H9 (cell line): Measurements from ENCODE around the gene CNNM1. TPM values are rescaled to one million over a fixed set of nuclear protein-coding genes. Genes with fewer than 3 reads are reported as not detected.

Source experiments
- DNase-seq: peaks from one replicate; pipeline ENCODE4 v3.0.0-alpha.2; 2017
- H2AFZ ChIP-seq: one replicate; pipeline ENCODE4 v1.6.1; 2013; ENCODE audit warnings: mild to moderate bottlenecking, low read length, control low read depth, moderate library complexity
- H2AK5ac ChIP-seq: 2 replicates; pipeline ENCODE4 v1.6.1; 2013; ENCODE audit warnings: low read length, control low read depth, mixed read lengths; ENCODE audit not compliant: insufficient read length
- H2BK120ac ChIP-seq: one replicate; pipeline ENCODE4 v1.6.1; 2013; ENCODE audit warnings: low read depth, mild to moderate bottlenecking, low read length, control low read depth, inconsistent platforms; ENCODE audit not compliant: poor library complexity, severe bottlenecking
- H2BK12ac ChIP-seq: 2 replicates; pipeline ENCODE4 v1.6.1; 2013; ENCODE audit warnings: low read length, control low read depth, mixed read lengths, low read depth; ENCODE audit not compliant: insufficient read length
- H2BK15ac ChIP-seq: 2 replicates; pipeline ENCODE4 v1.6.1; 2013; ENCODE audit warnings: low read depth, low read length, control low read depth
- H2BK20ac ChIP-seq: one replicate; pipeline ENCODE4 v1.6.1; 2013; ENCODE audit warnings: low read depth, mild to moderate bottlenecking, low read length, control low read depth, inconsistent platforms; ENCODE audit not compliant: poor library complexity, severe bottlenecking
- H2BK5ac ChIP-seq: 2 replicates; pipeline ENCODE4 v1.6.1; 2013; ENCODE audit warnings: low read length, control low read depth, mixed read lengths; ENCODE audit not compliant: insufficient read length
- H3K14ac ChIP-seq: 2 replicates; pipeline ENCODE4 v1.6.1; 2013; ENCODE audit warnings: low read length, control low read depth; ENCODE audit not compliant: insufficient read depth
- H3K18ac ChIP-seq: 2 replicates; pipeline ENCODE4 v1.6.1; 2013; ENCODE audit warnings: low read depth, mild to moderate bottlenecking, mixed read lengths, low read length, control low read depth; ENCODE audit not compliant: insufficient read length
- H3K23ac ChIP-seq: 2 replicates; pipeline ENCODE4 v1.6.1; 2013; ENCODE audit warnings: low read length, control low read depth, mixed read lengths, low read depth; ENCODE audit not compliant: insufficient read length
- H3K23me2 ChIP-seq: 2 replicates; pipeline ENCODE4 v1.6.1; 2013; ENCODE audit warnings: low read depth, mild to moderate bottlenecking, mixed read lengths, low read length, control low read depth; ENCODE audit not compliant: insufficient read length, poor library complexity, severe bottlenecking
- H3K27ac ChIP-seq: 2 replicates; pipeline ENCODE4 v1.5.1; 2013; ENCODE audit warnings: low read length, control low read depth, mixed read lengths, low read depth; ENCODE audit not compliant: insufficient read length
- H3K27me3 ChIP-seq: 2 replicates; pipeline ENCODE4 v1.6.1; 2013; ENCODE audit warnings: low read length, control low read depth, inconsistent platforms; ENCODE audit not compliant: insufficient read depth
- H3K4ac ChIP-seq: 2 replicates; pipeline ENCODE4 v1.6.1; 2013; ENCODE audit warnings: low read depth, mild to moderate bottlenecking, control low read depth, inconsistent platforms, low read length, moderate library complexity
- H3K4me1 ChIP-seq: 2 replicates; pipeline ENCODE4 v1.6.1; 2013; ENCODE audit warnings: low read length, control low read depth, inconsistent platforms; ENCODE audit not compliant: insufficient read depth
- H3K4me2 ChIP-seq: 2 replicates; pipeline ENCODE4 v1.6.1; 2013; ENCODE audit warnings: low read length, control low read depth, mixed read lengths; ENCODE audit not compliant: insufficient read length, insufficient read depth
- H3K56ac ChIP-seq: 2 replicates; pipeline ENCODE4 v1.6.1; 2013; ENCODE audit warnings: low read depth, mild to moderate bottlenecking, mixed read lengths, low read length, control low read depth; ENCODE audit not compliant: insufficient read length
- H3K79me1 ChIP-seq: 2 replicates; pipeline ENCODE4 v1.6.1; 2013; ENCODE audit warnings: low read depth, mild to moderate bottlenecking, moderate library complexity, low read length, control low read depth, inconsistent platforms; ENCODE audit not compliant: insufficient read depth, poor library complexity, severe bottlenecking
- H3K79me2 ChIP-seq: 2 replicates; pipeline ENCODE4 v1.6.1; 2013; ENCODE audit warnings: low read length, control low read depth, inconsistent platforms; ENCODE audit not compliant: insufficient read depth
- H3K9ac ChIP-seq: 2 replicates; pipeline ENCODE4 v1.6.1; 2013; ENCODE audit warnings: low read length, control low read depth, mixed read lengths; ENCODE audit not compliant: insufficient read length; ENCODE audit errors: extremely low read depth
- H3K9me3 ChIP-seq: one replicate; pipeline ENCODE4 v1.6.1; 2013; ENCODE audit warnings: low read depth, low read length, inconsistent platforms; ENCODE audit not compliant: control insufficient read depth
- H3T11ph ChIP-seq: one replicate; pipeline ENCODE4 v1.6.1; 2013; ENCODE audit warnings: mild to moderate bottlenecking, low read length, control low read depth, inconsistent platforms
- H4K20me1 ChIP-seq: one replicate; pipeline ENCODE4 v1.6.1; 2013; ENCODE audit not compliant: control insufficient read depth, insufficient read length, insufficient read depth
- H4K5ac ChIP-seq: 2 replicates; pipeline ENCODE4 v1.6.1; 2013; ENCODE audit warnings: low read depth, mild to moderate bottlenecking, mixed read lengths, low read length, control low read depth; ENCODE audit not compliant: insufficient read length
- H4K8ac ChIP-seq: replicated peaks from 2 replicates; pipeline ENCODE4 v1.6.1; 2013; ENCODE audit warnings: low read length, control low read depth, mixed read lengths, low read depth; ENCODE audit not compliant: insufficient read length
- H4K91ac ChIP-seq: 2 replicates; pipeline ENCODE4 v1.6.1; 2013; ENCODE audit warnings: low read depth, mild to moderate bottlenecking, moderate library complexity, mixed read lengths, low read length, control low read depth; ENCODE audit not compliant: insufficient read length
- H3K27ac Mint-ChIP-seq, 3 experiments: 2 replicates in 2 of 3; 3 replicates in 1 of 3; pipeline ENCODE4 v1.8.0; 2020 to 2021; ENCODE audit warnings: mixed read lengths in 3 of 3, mild to moderate bottlenecking in 1 of 3, moderate library complexity in 1 of 3
- H3K27me3 Mint-ChIP-seq: 2 replicates; pipeline ENCODE4 v1.8.0; 2021; ENCODE audit warnings: low read depth, mild to moderate bottlenecking, moderate library complexity, mixed read lengths
- H3K36me3 Mint-ChIP-seq, 3 experiments: 2 replicates in 2 of 3; 3 replicates in 1 of 3; pipeline ENCODE4 v1.8.0; 2020 to 2021; ENCODE audit warnings: low read depth in 3 of 3, mixed read lengths in 3 of 3; ENCODE audit not compliant: insufficient read depth in 1 of 3
- H3K4me1 Mint-ChIP-seq, 2 experiments: 2 replicates each; pipeline ENCODE4 v1.8.0; 2020; ENCODE audit warnings: mixed read lengths in 2 of 2
- H3K4me3 Mint-ChIP-seq, 2 experiments: 2 replicates in 1 of 2; 3 replicates in 1 of 2; pipeline ENCODE4 v1.8.0; 2020 to 2021; ENCODE audit warnings: mild to moderate bottlenecking in 2 of 2, mixed read lengths in 2 of 2, moderate library complexity in 1 of 2
- H3K9me3 Mint-ChIP-seq, 2 experiments: 2 replicates in 1 of 2; 3 replicates in 1 of 2; pipeline ENCODE4 v1.8.0; 2020; ENCODE audit warnings: mild to moderate bottlenecking in 2 of 2, mixed read lengths in 2 of 2, moderate library complexity in 1 of 2
- WGBS: extraction: QIAGEN DNeasy Blood & Tissue Kit; methylation state at CpG from one replicate; pipeline ENCODE4 v1.1.7; 2013; ENCODE audit warnings: missing lambda C conversion rate, low lambda C conversion rate, mixed read lengths; ENCODE audit not compliant: insufficient read length; ENCODE audit errors: extremely low coverage; 5-methylcytosine and 5-hydroxymethylcytosine counted together
- total RNA-seq: library from RNA; stranded (reverse); gene quantifications from 2 replicates; pipeline ENCODE4 v1.2.1, GENCODE V29; 2021
- TF ChIP-seq, protein P1 (sequence below): fragments of 200-600 bp; sonication (generic); conservative IDR thresholded peaks from 3 replicates; pipeline ENCODE4 v1.8.0; 2021; ENCODE audit warnings: antibody characterized with exemption, mild to moderate bottlenecking

The CNNM1 gene
- total RNA-seq, 1 experiment from 2014 or later = 0.35 TPM

DNA sequence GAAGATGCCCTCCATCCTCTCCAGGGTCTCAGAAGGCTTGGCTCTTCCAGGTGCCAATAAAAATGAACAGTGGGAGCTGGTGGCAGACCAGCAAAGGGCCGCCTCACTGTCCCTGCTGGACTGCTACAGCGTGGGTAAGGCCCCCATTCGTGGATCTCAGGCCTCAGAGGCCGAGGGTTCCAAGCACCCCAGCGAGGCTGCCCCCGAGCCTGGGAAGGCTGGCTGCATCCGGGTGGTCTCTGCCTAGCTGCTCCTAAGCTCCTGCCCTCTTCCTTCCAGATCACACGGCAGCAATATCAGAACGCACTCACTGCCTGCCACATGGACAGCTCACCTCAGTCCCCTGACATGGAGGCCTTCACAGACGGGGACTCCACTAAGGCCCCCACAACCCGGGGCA, 58.4 kb downstream of the CNNM1 start:
- Histone ChIP-seq H3K9ac (no peak overlapping the region), H3K27me3 (no peaks in the 10 kb centered on the region), H2AK5ac (no peak overlapping the region), H4K8ac (no peak overlapping the region), H3K4me2 (no peak overlapping the region), H3K18ac (no peak overlapping the region), H4K91ac (no peak overlapping the region), H3K79me1 (no peaks in the 10 kb centered on the region), H3T11ph (no peak overlapping the region), H2AFZ (no peak overlapping the region), H3K9me3 (no peaks in the 10 kb centered on the region), H3K79me2 (no peaks in the 10 kb centered on the region), H2BK5ac (no peak overlapping the region), H3K23ac (no peak overlapping the region), H2BK20ac (no peak overlapping the region), H2BK12ac (no peak overlapping the region), H3K23me2 (no peaks in the 10 kb centered on the region), H2BK120ac (no peak overlapping the region), H3K56ac (no peak overlapping the region), H3K4me1 (no peaks in the 10 kb centered on the region), H4K20me1 (no peaks in the 10 kb centered on the region), H4K5ac (no peak overlapping the region), H2BK15ac (no peak overlapping the region), H3K27ac (no peak overlapping the region), H3K4ac (no peak overlapping the region), H3K14ac (no peak overlapping the region)
- H3K9me3 Mint-ChIP-seq = no peaks in the 10 kb centered on the region
- no peak for DNase-seq
- H3K4me3 Mint-ChIP-seq = no peak overlapping the region
- TF ChIP-seq, protein P1, sequence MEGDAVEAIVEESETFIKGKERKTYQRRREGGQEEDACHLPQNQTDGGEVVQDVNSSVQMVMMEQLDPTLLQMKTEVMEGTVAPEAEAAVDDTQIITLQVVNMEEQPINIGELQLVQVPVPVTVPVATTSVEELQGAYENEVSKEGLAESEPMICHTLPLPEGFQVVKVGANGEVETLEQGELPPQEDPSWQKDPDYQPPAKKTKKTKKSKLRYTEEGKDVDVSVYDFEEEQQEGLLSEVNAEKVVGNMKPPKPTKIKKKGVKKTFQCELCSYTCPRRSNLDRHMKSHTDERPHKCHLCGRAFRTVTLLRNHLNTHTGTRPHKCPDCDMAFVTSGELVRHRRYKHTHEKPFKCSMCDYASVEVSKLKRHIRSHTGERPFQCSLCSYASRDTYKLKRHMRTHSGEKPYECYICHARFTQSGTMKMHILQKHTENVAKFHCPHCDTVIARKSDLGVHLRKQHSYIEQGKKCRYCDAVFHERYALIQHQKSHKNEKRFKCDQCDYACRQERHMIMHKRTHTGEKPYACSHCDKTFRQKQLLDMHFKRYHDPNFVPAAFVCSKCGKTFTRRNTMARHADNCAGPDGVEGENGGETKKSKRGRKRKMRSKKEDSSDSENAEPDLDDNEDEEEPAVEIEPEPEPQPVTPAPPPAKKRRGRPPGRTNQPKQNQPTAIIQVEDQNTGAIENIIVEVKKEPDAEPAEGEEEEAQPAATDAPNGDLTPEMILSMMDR = no peak
- no peak overlapping the region for H3K27ac Mint-ChIP-seq
- H3K4me1 Mint-ChIP-seq = peaks cover 3 to 15% of the 10 kb centered on the region in 2 experiments; a peak in 3 of 4 replicates
- H3K36me3 Mint-ChIP-seq = no peaks in the 10 kb centered on the region; a peak in 1 of 7 replicates
- peaks cover 7% of the 10 kb centered on the region for H3K27me3 Mint-ChIP-seq
- WGBS = no CpG with 5 or more reads among the region's 11 CpGs
